ENCODE measurements around the gene TREH.
A peak's percentile ranks its signal among the peaks of the same experiment; 100 is the strongest.

The TREH gene

GRCh38 chr11:118609380-118610224 is 69.8 kb downstream of the TREH start:
- DNase-seq, result no peak

GRCh38 chr11:118608360-118609227 is 70.9 kb downstream of the TREH start:
- peak; percentile 77 for DNase-seq

- DNase-seq, result peak; percentile 72
These were observed 71.8 kb downstream of the TREH start, which contains the start of gene PHLDB1 for GRCh38 chr11:118607401-118608359. Gene PHLDB1, plus strand, starts transcription at chr11:118607615. Its CDS starts 6,222 bp downstream, at chr11:118613837.
